Tibial artery (tissue), 4 donors: Measurements from ENCODE around the gene RAB15.

ENCODE experiments used
- DNase-seq, 2 donors: peaks; one replicate each; pipeline ENCODE4 v3.0.0-alpha.2; 2019
- H3K27ac ChIP-seq, 2 donors: fragments of 200-600 bp; sonication (generic) in 1 of 2; 1 replicate in 1 of 2; 2 replicates in 1 of 2; pipeline ENCODE4 v1.5.1; 2018 to 2019; ENCODE audit warnings: mild to moderate bottlenecking in 1 of 2
- H3K27me3 ChIP-seq, 2 donors: fragments of 200-600 bp; sonication (generic) in 1 of 2; one replicate each; pipeline versions ENCODE4 v1.5.1 to v1.6.0; 2016 to 2019
- H3K36me3 ChIP-seq, 3 donors: fragments of 200-600 bp; sonication (generic) in 2 of 3; one replicate each; pipeline ENCODE4 v1.5.1; 2016 to 2019; ENCODE audit warnings: mild to moderate bottlenecking in 2 of 3
- H3K4me1 ChIP-seq, 4 donors: fragments of 200-600 bp; sonication (generic) in 2 of 4; 1 replicate in 3 of 4; 2 replicates in 1 of 4; pipeline ENCODE4 v1.5.1; 2016 to 2019
- H3K4me3 ChIP-seq, 2 donors: fragments of 200-600 bp; sonication (generic) in 1 of 2; 1 replicate in 1 of 2; 2 replicates in 1 of 2; pipeline ENCODE4 v1.5.1; 2018 to 2019; ENCODE audit warnings: mild to moderate bottlenecking in 2 of 2
- H3K9me3 ChIP-seq, 3 donors: fragments of 200-600 bp; sonication (generic) in 1 of 3; one replicate each; pipeline ENCODE4 v1.5.1; 2016 to 2019
- CTCF ChIP-seq, 2 experiments: fragments of 200-600 bp in 1 of 2; fragments of 450-650 bp in 1 of 2; IDR thresholded peaks; one replicate each; pipeline ENCODE4 v1.5.1; 2017 to 2019; ENCODE audit warnings: antibody characterized with exemption in 2 of 2, mild to moderate bottlenecking in 1 of 2, moderate library complexity in 1 of 2
- intact Hi-C: fragments of 100-400 bp; cut with DNase I; formaldehyde crosslinking; loops from one replicate; pipeline ENCODE4 v1.15.0; 2023; ENCODE audit warnings: low total_unique reads

Gene RAB15

GRCh38 chr14:64923015-64923414, 49.1 kb downstream of the RAB15 start:
- H3K36me3 ChIP-seq, result peaks cover 25 to 35% (median 27%) of the 10 kb centered on the region in 3 donors
- peaks cover 0 to 69% (median 18%) of the 10 kb centered on the region in 4 donors for H3K4me1 ChIP-seq
- H3K4me3 ChIP-seq, result no peak overlapping the region
- no peaks in the 10 kb centered on the region for H3K27me3 ChIP-seq
- no peak overlapping the region for H3K27ac ChIP-seq
- no peak for DNase-seq
- no peak for TF ChIP-seq CTCF (IDR thresholded peaks at IDR 0.05)
- intact Hi-C loops, result no loop called here
- H3K9me3 ChIP-seq, result no peaks in the 10 kb centered on the region

GRCh38 chr14:64920465-64920864, 51.7 kb downstream of the RAB15 start:
- H3K27me3 ChIP-seq, result no peaks in the 10 kb centered on the region
- peaks cover 0 to 76% (median 36%) of the 10 kb centered on the region in 4 donors for H3K4me1 ChIP-seq
- peak overlapping the region; percentile 39 to 50 for H3K27ac ChIP-seq
- DNase-seq, result no peak
- H3K36me3 ChIP-seq, result peaks cover 16 to 19% (median 16%) of the 10 kb centered on the region in 3 donors
- no peak overlapping the region for H3K4me3 ChIP-seq
- intact Hi-C loops, result no loop called here
- no peaks in the 10 kb centered on the region for H3K9me3 ChIP-seq
- TF ChIP-seq CTCF (IDR thresholded peaks at IDR 0.05), result no peak

- peaks cover 8 to 13% (median 8%) of the 10 kb centered on the region in 3 donors for H3K36me3 ChIP-seq
- no peak overlapping the region for H3K4me3 ChIP-seq
- H3K27me3 ChIP-seq, result no peaks in the 10 kb centered on the region
- no peak for DNase-seq
- TF ChIP-seq CTCF (IDR thresholded peaks at IDR 0.05), result no peak
- intact Hi-C loops, result no loop called here
- peak overlapping the region; percentile 39 to 50 for H3K27ac ChIP-seq
- no peaks in the 10 kb centered on the region for H3K9me3 ChIP-seq
- H3K4me1 ChIP-seq, result peaks cover 0 to 73% (median 42%) of the 10 kb centered on the region in 4 donors
Observed at GRCh38 chr14:64919618-64920017, 52.5 kb downstream of the RAB15 start.

- H3K4me1 ChIP-seq, result peaks cover 0 to 69% (median 42%) of the 10 kb centered on the region in 4 donors
- no peaks in the 10 kb centered on the region for H3K27me3 ChIP-seq
- H3K36me3 ChIP-seq, result peaks cover 4 to 9% (median 4%) of the 10 kb centered on the region in 3 donors
- intact Hi-C loops, result no loop called here
- H3K4me3 ChIP-seq, result no peak overlapping the region
- peak overlapping the region; percentile 39 to 50 for H3K27ac ChIP-seq
- TF ChIP-seq CTCF (IDR thresholded peaks at IDR 0.05), result no peak
- no peak for DNase-seq
- no peaks in the 10 kb centered on the region for H3K9me3 ChIP-seq
Observed at GRCh38 chr14:64919215-64919614, 52.9 kb downstream of the RAB15 start.

- Histone ChIP-seq H3K27ac (peak overlapping the region; percentile 8 to 50), H3K36me3 (peaks cover 0 to 5% (median 0%) of the 10 kb centered on the region in 3 donors), H3K27me3 (no peaks in the 10 kb centered on the region), H3K4me1 (peaks cover 0 to 69% (median 42%) of the 10 kb centered on the region in 4 donors), H3K9me3 (no peaks in the 10 kb centered on the region), H3K4me3 (no peak overlapping the region)
- no peak for TF ChIP-seq CTCF (IDR thresholded peaks at IDR 0.05)
- intact Hi-C loops, result no loop called here
- DNase-seq, result no peak
Observed at GRCh38 chr14:64918216-64918615, 53.9 kb downstream of the RAB15 start.

- H3K4me3 ChIP-seq, result peak overlapping the region; percentile 84 to 99
- no peak for DNase-seq
- intact Hi-C loops, result no loop called here
Observed at GRCh38 chr14:64915797-64916196, 56.3 kb downstream of the RAB15 start.

More at GRCh38 chr14:64915797-64916196, 56.3 kb downstream of the RAB15 start:
- Histone ChIP-seq H3K27ac (peak overlapping the region in 1 of 2 donors; percentile 95), H3K36me3 (peaks cover 0 to 5% (median 0%) of the 10 kb centered on the region in 3 donors), H3K27me3 (no peaks in the 10 kb centered on the region), H3K9me3 (no peaks in the 10 kb centered on the region), H3K4me1 (peaks cover 0 to 63% (median 40%) of the 10 kb centered on the region in 4 donors)
- no peak for TF ChIP-seq CTCF (IDR thresholded peaks at IDR 0.05)
